NCI-H82 (cell line): ENCODE results near the gene SESN3.
"Not testable (repeated sequence)": the region's sequence is repeated elsewhere in the genome, so short reads cannot be mapped to it uniquely, and the experiment has no call there.

Experiments used
- DNase-seq: peaks from one replicate; lab custom pipeline; 2025; lab: John Stamatoyannopoulos, UW

The SESN3 gene

GRCh38 chr11:95150956-95151684 lies 79.9 kb downstream of the SESN3 start:
- DNase-seq: peak; percentile 77

- no peak for DNase-seq
These were observed 81.2 kb downstream of the SESN3 start for GRCh38 chr11:95149651-95150364.

GRCh38 chr11:95148938-95149337 lies 82.1 kb downstream of the SESN3 start:
- no peak for DNase-seq

GRCh38 chr11:95148406-95148805 lies 82.6 kb downstream of the SESN3 start:
- no peak for DNase-seq

GRCh38 chr11:95147364-95147905 lies 83.6 kb downstream of the SESN3 start:
- no peak for DNase-seq

GRCh38 chr11:95145430-95146060 lies 85.5 kb downstream of the SESN3 start:
- no peak for DNase-seq

- DNase-seq: no peak
These were observed 86.4 kb downstream of the SESN3 start for GRCh38 chr11:95144313-95145235.

- no peak for DNase-seq
These were observed 87.8 kb downstream of the SESN3 start for GRCh38 chr11:95143106-95143681.

GRCh38 chr11:95142431-95142830 lies 88.6 kb downstream of the SESN3 start:
- DNase-seq: no peak

GRCh38 chr11:95140397-95141033 lies 90.5 kb downstream of the SESN3 start:
- DNase-seq: no peak

DNA sequence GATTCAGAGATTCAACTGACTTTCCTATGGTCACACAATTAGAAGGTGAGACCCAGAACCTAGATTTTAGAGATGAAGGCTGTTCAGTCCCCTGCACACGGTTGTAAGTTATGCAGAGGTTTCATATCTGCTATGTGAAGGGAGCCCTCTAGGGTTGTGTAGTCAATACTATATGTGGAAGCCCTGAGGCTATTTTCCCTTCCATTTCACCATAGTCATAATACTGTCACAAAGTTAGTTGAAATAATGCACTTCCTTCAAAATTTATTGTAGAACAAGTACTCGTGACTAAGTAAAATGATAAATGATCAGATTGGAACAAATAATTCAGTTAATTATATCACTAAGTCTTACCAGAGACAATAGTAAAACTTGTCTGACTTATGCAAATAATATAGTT lies 92.6 kb downstream of the SESN3 start:
- no peak for DNase-seq

DNA sequence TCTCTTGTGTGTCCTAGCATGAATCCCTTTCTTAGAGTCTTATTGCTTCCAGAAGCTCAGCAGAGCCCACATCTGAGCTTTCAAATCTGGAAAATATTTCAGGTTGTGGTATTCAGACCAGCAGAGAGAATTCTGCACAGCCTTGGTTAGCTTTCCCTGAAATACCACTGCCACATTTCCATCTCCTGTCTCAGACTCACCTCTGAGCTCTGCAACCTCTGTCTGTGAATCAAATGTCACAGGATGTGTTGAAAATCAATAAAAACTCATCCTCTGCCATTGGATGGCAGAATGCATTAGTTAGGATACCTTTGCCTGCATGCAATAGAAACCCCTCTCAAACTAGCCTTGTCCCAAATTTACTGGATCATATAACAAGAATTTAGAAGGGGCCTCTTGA lies 93.7 kb downstream of the SESN3 start:
- no peak for DNase-seq

DNA sequence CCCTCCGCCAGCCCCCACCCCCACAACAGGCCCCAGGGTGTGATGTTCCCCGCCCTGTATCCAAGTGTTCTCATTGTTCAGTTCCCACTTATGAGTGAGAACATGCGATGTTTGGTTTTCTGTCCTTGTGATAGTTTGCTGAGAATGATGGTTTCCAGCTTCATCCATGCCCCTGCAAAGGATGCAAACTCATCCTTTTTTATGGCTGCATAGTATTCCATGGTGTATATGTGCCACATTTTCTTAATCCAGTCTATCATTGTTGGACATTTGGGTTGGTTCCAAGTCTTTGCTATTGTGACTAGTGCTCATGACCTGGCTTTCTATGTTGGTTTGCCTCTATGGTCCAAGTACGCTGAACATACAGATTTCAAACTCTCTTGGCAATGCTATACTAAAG lies 94.3 kb downstream of the SESN3 start:
- DNase-seq: not testable (repeated sequence)

DNA sequence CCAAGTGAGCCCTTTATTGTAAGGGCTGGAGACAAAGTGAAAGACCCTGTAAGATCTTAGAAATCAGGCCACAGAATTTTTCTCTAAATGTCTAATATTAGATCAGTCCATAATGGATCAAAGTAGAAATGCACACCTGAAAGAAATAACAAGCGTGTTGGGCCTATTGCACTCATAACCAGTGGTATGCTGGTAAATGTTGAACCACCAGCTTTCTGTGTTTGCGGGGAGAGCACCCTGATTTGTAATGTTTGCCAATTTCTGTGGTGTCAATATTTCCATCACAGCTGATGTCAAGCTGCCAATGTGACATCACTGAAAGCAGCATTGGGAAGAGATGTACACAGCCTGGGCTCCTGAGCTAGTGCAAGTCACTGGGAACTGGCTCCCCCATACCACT lies 95.1 kb downstream of the SESN3 start:
- no peak for DNase-seq

- DNase-seq: no peak
These were observed 95.8 kb downstream of the SESN3 start for GRCh38 chr11:95135155-95135554.

GRCh38 chr11:95134491-95134890 lies 96.5 kb downstream of the SESN3 start:
- no peak for DNase-seq

GRCh38 chr11:95132956-95133355 lies 98.0 kb downstream of the SESN3 start:
- DNase-seq: no peak

GRCh38 chr11:95128602-95129001 lies 102.4 kb downstream of the SESN3 start:
- DNase-seq: no peak

- DNase-seq: no peak
These were observed 107.4 kb downstream of the SESN3 start for GRCh38 chr11:95123556-95123955.

DNA sequence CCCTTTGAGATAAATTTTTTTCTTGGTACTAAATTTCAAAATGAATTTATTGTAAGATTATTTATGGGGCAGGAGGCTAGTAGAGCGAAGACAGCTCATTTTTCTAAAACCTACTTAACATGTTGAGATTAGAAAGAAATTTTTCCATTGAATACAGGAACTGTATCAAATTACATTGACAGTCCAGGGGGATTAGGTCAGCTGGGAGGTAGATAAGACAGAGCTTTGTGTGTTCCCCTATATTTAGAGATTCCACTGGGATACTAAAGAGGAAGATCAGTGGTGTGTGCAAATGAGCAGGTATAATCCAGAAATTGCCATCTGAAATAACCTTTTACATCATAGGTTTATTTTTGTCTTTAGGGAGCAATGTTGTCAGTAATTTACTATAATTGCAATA lies 109.3 kb downstream of the SESN3 start:
- DNase-seq: peak; percentile 26
